Spleen (tissue), 7 donors: ENCODE measurements around the gene MZT2B.
A peak's percentile ranks its signal among the peaks of the same experiment; 100 is the strongest.

Source experiments
- POLR2AphosphoS5 ChIP-seq, 3 donors: sonication (generic); formaldehyde crosslinking; IDR thresholded peaks; one replicate each; pipeline ENCODE4 v1.5.1; 2017; ENCODE audit warnings: antibody characterized with exemption in 3 of 3
- TF ChIP-seq, protein P1 (sequence below), 11 experiments: fragments of 200-600 bp in 7 of 11; fragments of 450-650 bp in 4 of 11; sonication (generic) in 4 of 11; IDR thresholded peaks in 8 of 11; conservative IDR thresholded peaks in 3 of 11; 1 replicate in 7 of 11; 2 replicates in 4 of 11; pipeline versions ENCODE4 v1.4.0 to v1.8.0; 2016 to 2021; ENCODE audit warnings: antibody characterized with exemption in 11 of 11, inconsistent platforms in 4 of 11, mild to moderate bottlenecking in 1 of 11
- donor health status: DM: no; HTN: no; CAD: no; lungs with moderate emphysema.
- donor health status: DM: no; HTN: no; CAD: no.
- donor health status: DM: no; HTN: no; CAD: no.

DNA sequence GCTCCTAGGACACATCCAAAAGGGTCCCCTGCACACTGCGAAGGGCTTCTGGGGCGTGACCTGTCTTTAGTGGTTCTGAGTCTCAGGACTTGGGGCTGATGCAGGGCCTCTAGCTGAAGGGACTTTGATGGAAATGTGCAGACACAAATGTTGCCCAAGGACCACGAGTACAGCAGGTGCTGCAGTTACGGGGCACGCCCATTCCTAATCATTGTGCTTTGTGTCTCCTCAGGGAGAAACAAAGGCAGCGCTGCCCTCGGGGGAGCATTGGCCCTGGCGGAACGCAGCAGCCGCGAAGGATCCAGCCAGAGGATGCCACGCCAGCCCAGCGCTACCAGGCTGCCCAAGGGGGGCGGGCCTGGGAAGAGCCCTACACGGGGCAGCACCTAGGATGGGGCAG, 8.2 kb downstream of the MZT2B start:
- TF ChIP-seq, protein P1, sequence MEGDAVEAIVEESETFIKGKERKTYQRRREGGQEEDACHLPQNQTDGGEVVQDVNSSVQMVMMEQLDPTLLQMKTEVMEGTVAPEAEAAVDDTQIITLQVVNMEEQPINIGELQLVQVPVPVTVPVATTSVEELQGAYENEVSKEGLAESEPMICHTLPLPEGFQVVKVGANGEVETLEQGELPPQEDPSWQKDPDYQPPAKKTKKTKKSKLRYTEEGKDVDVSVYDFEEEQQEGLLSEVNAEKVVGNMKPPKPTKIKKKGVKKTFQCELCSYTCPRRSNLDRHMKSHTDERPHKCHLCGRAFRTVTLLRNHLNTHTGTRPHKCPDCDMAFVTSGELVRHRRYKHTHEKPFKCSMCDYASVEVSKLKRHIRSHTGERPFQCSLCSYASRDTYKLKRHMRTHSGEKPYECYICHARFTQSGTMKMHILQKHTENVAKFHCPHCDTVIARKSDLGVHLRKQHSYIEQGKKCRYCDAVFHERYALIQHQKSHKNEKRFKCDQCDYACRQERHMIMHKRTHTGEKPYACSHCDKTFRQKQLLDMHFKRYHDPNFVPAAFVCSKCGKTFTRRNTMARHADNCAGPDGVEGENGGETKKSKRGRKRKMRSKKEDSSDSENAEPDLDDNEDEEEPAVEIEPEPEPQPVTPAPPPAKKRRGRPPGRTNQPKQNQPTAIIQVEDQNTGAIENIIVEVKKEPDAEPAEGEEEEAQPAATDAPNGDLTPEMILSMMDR (IDR thresholded peaks at IDR 0.05 in 8 of 11, conservative IDR thresholded peaks at IDR 0.05 in 3 of 11) = no peak
- TF ChIP-seq POLR2AphosphoS5 (IDR thresholded peaks at IDR 0.05) = peak in 1 of 3 donors; percentile 18
